ENCODE data around the gene ALDOB.

Gene ALDOB

DNA sequence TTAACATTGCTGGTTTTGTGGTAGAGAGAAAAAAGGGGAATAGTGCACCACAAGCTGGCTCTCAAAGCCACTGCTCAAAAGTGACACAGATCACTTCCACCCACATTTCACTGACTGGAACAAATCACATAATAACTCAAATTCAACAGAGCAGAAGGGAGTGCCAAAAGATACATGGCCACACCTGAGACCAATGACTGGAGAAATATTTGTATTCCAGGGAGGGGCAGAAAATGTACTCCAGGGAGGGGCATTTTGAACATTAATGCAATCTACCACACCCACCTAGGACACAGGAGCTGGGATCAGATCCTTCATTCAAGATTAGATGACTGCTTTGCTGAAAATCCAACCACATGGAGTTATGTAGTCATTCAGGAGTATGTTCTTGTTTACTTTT, 44.8 kb upstream of the ALDOB start:
- H3K4me1 ChIP-seq (ENCODE audit: control insufficient read depth, insufficient read depth, low read length) = no peaks in the 10 kb centered on the region
- TF ChIP-seq, protein P1, sequence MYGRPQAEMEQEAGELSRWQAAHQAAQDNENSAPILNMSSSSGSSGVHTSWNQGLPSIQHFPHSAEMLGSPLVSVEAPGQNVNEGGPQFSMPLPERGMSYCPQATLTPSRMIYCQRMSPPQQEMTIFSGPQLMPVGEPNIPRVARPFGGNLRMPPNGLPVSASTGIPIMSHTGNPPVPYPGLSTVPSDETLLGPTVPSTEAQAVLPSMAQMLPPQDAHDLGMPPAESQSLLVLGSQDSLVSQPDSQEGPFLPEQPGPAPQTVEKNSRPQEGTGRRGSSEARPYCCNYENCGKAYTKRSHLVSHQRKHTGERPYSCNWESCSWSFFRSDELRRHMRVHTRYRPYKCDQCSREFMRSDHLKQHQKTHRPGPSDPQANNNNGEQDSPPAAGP (tag by site-specific recombination; IDR thresholded peaks at IDR 0.05) = 0 out of 2 replicates have a peak, but pooled peaks have one; percentile 22
- TF ChIP-seq, protein P2, sequence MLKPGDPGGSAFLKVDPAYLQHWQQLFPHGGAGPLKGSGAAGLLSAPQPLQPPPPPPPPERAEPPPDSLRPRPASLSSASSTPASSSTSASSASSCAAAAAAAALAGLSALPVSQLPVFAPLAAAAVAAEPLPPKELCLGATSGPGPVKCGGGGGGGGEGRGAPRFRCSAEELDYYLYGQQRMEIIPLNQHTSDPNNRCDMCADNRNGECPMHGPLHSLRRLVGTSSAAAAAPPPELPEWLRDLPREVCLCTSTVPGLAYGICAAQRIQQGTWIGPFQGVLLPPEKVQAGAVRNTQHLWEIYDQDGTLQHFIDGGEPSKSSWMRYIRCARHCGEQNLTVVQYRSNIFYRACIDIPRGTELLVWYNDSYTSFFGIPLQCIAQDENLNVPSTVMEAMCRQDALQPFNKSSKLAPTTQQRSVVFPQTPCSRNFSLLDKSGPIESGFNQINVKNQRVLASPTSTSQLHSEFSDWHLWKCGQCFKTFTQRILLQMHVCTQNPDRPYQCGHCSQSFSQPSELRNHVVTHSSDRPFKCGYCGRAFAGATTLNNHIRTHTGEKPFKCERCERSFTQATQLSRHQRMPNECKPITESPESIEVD (tag by site-specific recombination; IDR thresholded peaks at IDR 0.05) = no peak
- TF ChIP-seq KLF1 (tag by site-specific recombination; IDR thresholded peaks at IDR 0.05) = peak; percentile 97
- H3K36me3 ChIP-seq (ENCODE audit: control insufficient read depth in 2 of 2, insufficient read depth in 1 of 2, low read length in 2 of 2) = peaks cover 0 to 16% of the 10 kb centered on the region in 2 experiments; a peak in 1 of 3 replicates
- ChIA-PET POLR2A (interaction anchor here (1.3 kb wide), 1 partner anchor 81 kb away, joined by 3 read pairs; the partner anchor contains the start of gene ZNF189), CTCF (interaction anchor here (0.6 to 2.2 kb wide), 5 partner anchors 13 to 1659 kb away, joined by 3 to 8 read pairs (median 4); partner anchors contain the start of gene NR4A3)
- H3K27ac ChIP-seq (ENCODE audit: extremely low read depth, low read depth, low read length) = no peak overlapping the region
- no peaks in the 10 kb centered on the region for H3K9me3 ChIP-seq (ENCODE audit: control insufficient read depth, insufficient read depth, low read depth, low read length)
- H3K4me3 ChIP-seq (ENCODE audit: low read depth, low read length) = no peak overlapping the region

DNA sequence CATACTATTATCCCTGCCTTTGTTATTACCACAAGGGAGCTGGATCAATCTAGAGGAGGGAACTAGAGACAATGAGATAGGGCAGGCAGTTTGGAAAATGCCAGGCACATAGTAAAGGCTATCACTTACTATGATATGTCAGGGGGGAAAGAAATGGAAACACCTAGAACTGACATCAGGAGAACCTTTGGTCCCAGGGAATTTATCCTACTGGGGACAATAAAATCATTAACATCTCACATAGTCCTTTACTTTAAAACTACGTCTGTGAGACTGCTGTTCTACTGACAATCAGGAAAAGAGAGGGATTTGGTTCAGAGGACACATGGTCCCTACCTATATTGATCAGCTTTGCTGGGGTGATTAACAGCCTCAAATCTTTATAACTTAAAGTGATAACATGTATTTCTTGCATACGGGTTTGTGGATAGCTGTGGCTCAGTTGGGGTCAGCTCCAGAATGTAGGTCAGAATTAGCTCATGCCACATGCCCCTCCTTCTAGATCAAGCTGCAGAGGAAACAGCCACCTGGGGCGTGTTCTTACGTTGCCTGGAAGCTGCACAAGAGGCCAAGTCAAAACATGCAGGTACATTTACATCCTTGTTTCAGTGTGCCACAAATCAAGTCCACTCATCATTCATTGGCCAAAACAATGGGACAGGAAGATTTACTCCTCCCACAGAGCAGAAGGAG, 43.9 kb upstream of the ALDOB start:
- no peaks in the 10 kb centered on the region for H3K4me1 ChIP-seq (ENCODE audit: control insufficient read depth, insufficient read depth, low read length)
- peaks cover 0 to 25% of the 10 kb centered on the region in 2 experiments; a peak in 1 of 3 replicates for H3K36me3 ChIP-seq (ENCODE audit: control insufficient read depth in 2 of 2, insufficient read depth in 1 of 2, low read length in 2 of 2)
- ChIA-PET CTCF (interaction anchor here (0.6 to 2.2 kb wide), 3 partner anchors 12 to 44 kb away, joined by 4 to 8 read pairs (median 4); no protein-coding TSS in a partner anchor), POLR2A (interaction anchor here (1.3 kb wide), 1 partner anchor 80 kb away, joined by 3 read pairs; the partner anchor contains the start of gene ZNF189)
- no peak overlapping the region for H3K27ac ChIP-seq (ENCODE audit: extremely low read depth, low read depth, low read length)
- H3K4me3 ChIP-seq (ENCODE audit: low read depth, low read length) = no peak overlapping the region
- no peaks in the 10 kb centered on the region for H3K9me3 ChIP-seq (ENCODE audit: control insufficient read depth, insufficient read depth, low read depth, low read length)
- TF ChIP-seq, protein P3, sequence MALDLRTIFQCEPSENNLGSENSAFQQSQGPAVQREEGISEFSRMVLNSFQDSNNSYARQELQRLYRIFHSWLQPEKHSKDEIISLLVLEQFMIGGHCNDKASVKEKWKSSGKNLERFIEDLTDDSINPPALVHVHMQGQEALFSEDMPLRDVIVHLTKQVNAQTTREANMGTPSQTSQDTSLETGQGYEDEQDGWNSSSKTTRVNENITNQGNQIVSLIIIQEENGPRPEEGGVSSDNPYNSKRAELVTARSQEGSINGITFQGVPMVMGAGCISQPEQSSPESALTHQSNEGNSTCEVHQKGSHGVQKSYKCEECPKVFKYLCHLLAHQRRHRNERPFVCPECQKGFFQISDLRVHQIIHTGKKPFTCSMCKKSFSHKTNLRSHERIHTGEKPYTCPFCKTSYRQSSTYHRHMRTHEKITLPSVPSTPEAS (tag by site-specific recombination; IDR thresholded peaks at IDR 0.05) = no peak
- no peak for TF ChIP-seq ZNF169 (tag by site-specific recombination; IDR thresholded peaks at IDR 0.05)
- no peak for TF ChIP-seq ZNF221 (tag by site-specific recombination; IDR thresholded peaks at IDR 0.05; ENCODE audit: borderline replicate concordance)
- no peak for TF ChIP-seq ZNF24 (tag by site-specific recombination; IDR thresholded peaks at IDR 0.05)
- no peak for TF ChIP-seq ZNF335 (tag by site-specific recombination; conservative IDR thresholded peaks at IDR 0.05)
- no peak for TF ChIP-seq ZNF785 (tag by site-specific recombination; IDR thresholded peaks at IDR 0.05)
- no peak for TF ChIP-seq ZNF426 (tag by site-specific recombination; IDR thresholded peaks at IDR 0.05)
- no peak for TF ChIP-seq ZNF558 (tag by site-specific recombination; IDR thresholded peaks at IDR 0.05)
- no peak for TF ChIP-seq SCRT1 (tag by site-specific recombination; IDR thresholded peaks at IDR 0.05; ENCODE audit: borderline replicate concordance)
- TF ChIP-seq ZNF404 (tag by site-specific recombination; IDR thresholded peaks at IDR 0.05) = no peak
- TF ChIP-seq ZNF341 (tag by site-specific recombination; IDR thresholded peaks at IDR 0.05; ENCODE audit: low read depth) = no peak
- no peak for TF ChIP-seq ZNF768 (tag by site-specific recombination; IDR thresholded peaks at IDR 0.05)
- no peak for TF ChIP-seq IKZF3 (tag by site-specific recombination; IDR thresholded peaks at IDR 0.05)
- no peak for TF ChIP-seq ZNF549 (tag by site-specific recombination; IDR thresholded peaks at IDR 0.05)
- TF ChIP-seq, protein P4, sequence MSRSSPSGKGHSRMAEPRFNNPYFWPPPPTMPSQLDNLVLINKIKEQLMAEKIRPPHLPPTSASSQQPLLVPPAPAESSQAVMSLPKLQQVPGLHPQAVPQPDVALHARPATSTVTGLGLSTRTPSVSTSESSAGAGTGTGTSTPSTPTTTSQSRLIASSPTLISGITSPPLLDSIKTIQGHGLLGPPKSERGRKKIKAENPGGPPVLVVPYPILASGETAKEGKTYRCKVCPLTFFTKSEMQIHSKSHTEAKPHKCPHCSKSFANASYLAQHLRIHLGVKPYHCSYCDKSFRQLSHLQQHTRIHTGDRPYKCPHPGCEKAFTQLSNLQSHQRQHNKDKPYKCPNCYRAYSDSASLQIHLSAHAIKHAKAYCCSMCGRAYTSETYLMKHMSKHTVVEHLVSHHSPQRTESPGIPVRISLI (tag by site-specific recombination; IDR thresholded peaks at IDR 0.05) = no peak
- no peak for TF ChIP-seq ZNF660 (tag by site-specific recombination; IDR thresholded peaks at IDR 0.05)
- TF ChIP-seq GLIS1 (tag by site-specific recombination; IDR thresholded peaks at IDR 0.05) = no peak

Measured in HEK293 (cell line).